GM21381 (cell line): ENCODE measurements around the gene MRPL1.

Experiments
- ATAC-seq: cut with Tn5 transposase; IDR thresholded peaks from one replicate; pipeline ENCODE4 v1.9.1; 2021; ENCODE audit warnings: mild to moderate bottlenecking, moderate library complexity; ENCODE audit not compliant: unreplicated experiment

The MRPL1 gene

DNA sequence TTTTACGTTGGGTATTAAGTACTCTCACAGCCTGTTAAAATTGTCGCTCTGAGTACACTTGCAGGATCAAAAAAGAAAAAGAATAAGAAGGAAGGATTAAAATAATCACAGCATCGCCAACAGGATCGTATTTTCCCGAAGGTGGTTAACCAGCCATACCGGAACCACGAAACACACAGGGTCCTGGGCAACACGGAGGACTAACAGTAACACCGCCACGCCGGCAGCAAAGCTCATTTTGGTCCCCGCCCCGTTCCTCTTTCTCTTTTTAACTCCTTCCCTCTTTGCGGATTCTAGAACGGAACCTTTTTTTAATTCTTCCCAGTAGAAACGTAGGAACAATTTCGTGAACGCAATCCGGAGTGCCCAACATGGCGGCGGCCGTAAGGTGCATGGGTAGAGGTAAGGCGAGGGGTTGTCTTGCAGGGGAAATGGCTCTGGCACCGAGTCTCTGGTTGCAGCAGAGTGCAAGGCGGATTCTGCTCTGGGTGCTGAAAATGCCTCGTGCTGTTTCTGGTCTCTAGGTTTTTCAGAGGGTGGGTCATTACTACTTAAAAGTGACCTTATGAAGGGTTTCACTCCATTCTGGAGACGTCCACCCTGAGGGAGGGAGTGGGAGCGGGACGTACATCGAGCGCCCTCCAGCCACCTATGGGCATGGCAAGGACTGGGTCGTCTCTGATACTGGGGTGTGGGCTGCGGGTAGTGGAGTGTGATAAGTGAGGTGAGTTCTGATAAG, at the start of gene MRPL1:
TSS of gene MRPL1 (plus strand) at position 353 of the 739 bp plus-strand sequence. CDS start at position 372, 19 bp downstream.
- ATAC-seq: peak; percentile 86

DNA sequence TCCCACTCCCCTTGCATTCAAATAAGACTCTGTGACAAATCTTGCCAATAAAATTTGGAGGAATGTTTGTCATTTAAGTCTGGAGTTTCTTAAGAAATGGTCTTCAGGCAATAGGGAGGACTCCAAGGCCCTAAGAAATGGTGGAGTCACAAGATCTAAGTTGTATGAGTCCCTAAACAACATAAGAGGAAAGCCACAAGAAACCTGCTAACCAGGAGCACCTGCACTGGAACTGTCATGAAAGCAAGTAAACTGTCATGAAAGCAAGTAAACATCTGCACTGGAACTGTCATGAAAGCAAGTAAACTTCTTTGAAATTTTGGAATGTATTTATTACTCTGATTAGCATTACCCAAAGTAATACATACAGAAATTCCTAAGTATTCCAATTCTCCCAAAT, 47.0 kb upstream of the MRPL1 start:
- no peak for ATAC-seq

DNA sequence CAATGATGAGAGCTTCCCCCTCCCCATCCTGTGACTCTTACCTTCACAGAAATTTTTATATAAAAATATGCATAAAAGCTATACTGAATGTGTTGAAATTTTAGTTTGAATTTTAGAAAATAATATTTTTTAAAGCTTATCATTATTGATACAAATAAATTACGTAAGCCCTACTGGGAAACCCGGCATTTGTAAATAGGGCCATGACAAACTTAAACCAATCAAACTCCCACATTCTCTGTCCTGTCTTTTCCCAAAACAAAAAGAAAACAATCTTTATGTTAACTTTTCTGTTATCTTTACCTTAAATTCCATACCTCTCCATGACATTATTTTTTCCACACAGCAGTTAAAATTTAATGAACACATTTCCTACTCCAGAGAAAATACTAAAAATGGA, 46.1 kb upstream of the MRPL1 start:
- ATAC-seq: no peak

DNA sequence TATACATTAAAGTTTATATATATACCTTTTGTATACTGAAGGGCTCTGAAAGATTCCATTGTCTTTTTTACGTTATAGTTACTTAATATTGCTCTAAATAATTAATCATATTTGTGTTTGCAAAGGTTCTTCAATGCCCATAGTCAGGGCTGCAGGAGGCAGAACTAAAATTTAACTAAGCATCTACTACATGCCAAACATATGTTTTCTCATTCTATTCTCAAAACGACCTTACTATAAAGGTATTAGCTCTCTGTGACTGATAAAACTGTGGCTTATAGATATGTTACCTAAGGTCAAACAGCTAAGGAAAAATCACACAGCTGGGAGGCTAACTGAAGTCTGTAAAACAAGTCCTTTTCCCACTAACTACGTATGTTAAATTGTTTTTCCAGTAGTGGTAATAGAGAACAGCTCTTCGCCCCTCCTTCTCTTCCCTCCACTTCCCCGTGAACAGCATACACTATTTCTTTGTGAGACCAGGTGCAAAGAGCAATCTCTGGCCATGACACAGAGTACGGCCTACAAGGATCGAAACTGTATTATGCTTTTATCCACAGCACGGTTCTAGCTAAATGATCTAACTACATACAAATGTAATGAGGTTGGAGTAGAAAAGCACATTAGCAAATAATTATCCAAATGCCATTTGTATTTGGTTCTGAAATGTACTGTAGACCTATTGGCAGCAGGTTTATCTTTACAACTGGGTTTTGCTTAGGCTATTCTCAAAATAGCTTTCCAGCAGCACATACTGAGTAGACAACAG, 45.1 kb upstream of the MRPL1 start:
- ATAC-seq: no peak

DNA sequence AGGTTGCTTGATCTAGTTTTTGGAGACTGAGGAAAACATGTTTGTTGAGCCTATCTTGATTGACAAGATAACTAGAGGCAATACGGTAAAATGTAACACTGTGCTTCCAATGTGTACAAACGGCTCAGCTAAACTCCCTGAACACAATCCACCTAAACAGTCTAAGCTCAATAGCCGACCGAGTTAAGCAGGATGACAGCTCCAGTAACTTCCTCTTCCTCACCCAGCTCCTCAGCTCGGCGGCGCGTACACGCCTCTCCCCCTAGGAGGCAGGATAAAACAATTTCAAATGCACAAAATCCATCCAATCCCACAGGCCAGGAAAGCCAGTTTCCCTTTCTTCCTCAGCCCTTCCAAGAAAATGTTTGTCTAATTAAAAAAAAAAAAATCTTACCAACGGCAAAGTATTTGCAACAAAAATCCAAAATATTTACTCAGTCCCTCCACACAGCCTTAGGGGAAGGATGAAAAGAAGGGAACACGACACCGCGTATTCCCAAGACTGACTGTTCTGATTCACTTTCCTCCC, 44.5 kb upstream of the MRPL1 start:
- ATAC-seq: peak; percentile 21

DNA sequence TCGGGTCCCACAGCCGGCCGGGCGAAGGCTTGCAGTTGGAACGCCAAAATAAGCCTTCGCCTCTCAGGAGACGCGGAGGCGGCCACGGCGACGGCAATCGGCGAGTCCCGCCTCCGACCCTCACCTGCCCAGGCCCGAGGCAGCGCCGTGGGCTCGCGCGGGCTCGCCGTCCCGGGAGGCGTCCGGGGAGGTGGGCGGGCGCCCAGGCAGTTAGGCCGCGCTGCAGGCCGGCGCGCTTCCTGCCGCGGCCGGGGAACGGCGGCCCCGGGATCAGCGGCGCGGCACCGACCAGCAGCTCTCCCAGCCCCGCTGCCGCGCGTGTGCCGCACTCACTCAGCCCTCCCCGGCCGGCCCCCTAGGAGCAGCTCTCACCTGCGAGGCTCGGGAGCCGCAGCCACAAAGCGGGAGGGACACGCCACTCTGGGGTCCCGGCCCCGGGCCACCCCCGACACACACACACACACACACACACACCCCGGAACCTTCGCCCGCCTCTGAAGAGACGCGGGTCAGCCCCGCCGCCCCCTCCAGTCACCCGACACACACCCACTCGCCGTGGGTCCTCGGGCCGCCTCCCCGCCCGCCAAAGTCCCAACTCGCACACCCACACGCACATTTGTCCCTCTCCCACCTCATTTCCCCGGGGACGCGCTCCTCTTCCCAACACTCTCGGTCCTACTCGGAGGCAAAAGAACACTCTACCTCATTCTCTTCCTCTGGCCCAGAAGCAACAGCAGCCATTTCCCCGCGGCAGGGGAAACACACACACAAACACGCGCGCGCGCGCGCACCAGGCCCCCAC, 43.8 kb upstream of the MRPL1 start, which contains the start of gene CNOT6L:
TSS of gene CNOT6L (minus strand) at position 767 of the 802 bp plus-strand sequence. CDS start at position 707, 60 bp downstream.
- peak; percentile 31 for ATAC-seq

DNA sequence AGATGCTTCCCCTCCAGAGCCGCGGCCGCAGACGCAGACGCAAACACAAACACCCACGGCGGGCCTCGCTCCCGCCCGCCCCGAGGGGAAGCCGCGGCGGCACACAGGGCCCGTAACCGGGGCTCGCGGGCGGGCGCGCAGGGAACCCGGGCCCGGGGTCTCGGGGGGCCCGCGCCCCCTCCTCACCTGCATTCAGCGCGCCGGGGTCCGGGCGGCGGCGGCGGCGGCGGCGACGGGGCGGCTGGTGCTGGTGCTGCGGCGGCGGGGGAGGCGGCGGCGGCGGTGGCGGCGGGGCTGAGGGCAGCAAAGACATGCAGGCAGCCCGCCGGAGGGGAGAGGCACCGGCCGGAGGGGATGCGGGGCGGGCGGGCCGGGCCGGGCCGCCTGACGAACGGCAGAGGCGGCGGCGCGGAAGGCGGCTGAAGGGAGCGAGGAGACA, 43.2 kb upstream of the MRPL1 start:
- peak; percentile 9 for ATAC-seq

DNA sequence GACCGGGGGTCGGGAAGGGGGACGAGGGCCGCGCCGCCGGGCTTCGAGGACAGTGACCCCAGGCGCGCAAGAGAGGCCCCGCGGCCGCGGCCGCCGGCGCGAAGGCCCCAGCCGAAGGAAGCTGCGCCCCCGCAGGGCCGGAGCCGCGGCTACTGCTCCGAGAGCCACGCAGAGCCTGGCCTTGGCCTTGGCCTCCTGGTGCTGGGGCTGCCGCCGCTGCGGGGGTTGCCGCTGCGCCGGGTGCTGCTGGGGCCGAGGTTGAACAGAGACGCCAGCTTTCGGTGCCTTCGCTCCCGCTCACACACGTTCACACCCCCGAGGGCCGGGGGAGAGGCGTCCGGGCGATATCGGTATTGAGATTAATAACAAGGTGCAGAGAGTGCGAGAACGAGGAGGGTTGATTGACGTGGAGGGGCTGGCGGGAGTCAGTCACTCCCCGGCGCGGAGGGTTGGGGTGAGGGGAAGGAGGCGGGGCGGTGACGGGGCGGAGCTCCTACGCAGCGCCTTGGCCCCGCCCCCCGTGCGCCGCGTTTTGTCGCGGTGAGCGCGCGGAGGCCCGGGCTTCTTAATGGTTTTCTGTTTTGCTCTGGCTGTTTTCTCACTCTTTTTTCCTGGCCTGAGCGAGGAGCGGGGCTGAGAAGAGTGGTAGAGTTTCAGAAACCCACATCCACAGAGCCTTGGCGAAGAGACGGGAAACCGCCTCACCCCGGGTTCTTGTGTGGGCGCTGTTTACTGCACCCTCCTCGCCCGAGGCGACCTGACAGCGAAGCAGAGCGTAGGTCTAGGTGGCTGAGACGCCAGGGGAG, 42.6 kb upstream of the MRPL1 start:
- ATAC-seq: peak; percentile 76

DNA sequence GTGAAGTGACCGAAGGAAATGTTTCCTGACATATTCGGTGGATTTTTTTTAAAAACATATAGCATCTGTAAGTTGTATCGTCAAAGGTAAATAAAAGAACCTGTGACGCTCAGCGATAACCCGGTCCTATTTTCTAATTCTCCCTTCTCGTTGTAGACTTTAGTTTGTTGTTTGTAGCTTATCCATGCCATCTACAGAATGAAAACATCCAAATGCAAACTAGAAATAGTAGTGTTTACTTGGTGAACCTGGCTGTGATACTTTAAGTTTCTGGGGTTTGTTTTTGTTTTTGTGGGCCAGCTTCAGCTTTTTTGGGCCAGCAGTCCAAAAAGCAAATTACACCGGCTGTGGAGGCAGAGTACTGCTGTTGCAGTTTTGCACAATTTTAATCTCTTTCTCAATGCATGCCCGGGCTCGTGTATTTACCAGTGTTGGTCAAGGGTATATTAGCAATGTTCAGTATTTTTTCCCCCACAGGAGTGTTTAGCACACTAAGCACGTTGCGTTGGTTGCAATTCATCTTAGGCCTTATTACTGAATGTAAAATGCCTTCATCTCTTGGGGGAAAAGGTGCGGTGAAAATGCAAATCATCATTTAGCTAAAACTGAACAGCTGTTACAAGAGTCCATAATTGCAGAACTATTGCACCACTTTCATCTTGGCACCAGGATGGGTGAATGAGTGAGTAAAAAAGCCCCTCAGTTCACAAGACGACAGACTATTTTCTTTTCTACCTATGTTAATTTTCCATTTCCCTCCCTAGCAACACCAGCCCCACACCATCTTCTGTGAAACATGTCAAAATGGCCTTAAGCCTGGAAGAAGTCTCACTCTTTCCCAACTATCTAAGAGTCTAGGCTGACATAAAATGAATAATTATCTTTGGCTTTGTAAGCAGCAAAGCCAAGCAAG, 41.7 kb upstream of the MRPL1 start:
- no peak for ATAC-seq

DNA sequence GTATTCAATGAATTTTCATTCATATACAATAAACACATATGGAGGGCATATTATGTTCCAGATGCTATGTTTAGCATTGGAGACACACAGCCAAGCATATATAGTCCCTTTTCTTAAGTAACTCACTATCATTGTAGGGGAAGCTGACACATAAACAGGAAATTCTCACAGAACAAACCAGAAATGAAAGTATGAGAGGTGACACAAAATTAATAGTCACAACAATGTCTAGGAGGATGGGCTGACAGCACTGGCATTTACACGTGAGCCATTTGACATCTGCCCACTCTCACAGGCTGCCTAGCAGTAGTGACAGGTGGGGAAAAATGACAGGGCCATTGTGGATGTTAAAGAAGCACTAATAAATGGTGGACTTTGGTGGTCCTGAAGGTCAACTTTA, 40.9 kb upstream of the MRPL1 start:
- ATAC-seq: no peak

DNA sequence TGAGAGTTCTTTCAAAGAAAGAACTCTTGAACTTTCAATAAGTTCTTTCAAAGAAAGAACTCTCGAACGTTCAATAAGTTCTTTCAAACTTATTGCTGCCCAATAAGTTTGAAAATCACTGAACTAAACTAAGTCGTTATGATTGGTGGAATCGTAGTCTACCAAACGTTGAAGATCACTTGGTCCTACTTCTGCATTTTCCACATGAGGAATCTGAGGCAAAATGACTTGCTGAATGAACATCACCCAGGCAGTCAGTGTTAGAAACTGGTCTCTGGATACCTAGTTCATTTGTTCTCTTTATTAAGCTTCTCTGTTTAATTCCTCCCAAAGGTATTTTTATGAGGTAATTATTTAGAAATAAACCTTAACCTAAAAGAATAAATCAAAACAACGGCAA, 36.4 kb upstream of the MRPL1 start:
- ATAC-seq: no peak

DNA sequence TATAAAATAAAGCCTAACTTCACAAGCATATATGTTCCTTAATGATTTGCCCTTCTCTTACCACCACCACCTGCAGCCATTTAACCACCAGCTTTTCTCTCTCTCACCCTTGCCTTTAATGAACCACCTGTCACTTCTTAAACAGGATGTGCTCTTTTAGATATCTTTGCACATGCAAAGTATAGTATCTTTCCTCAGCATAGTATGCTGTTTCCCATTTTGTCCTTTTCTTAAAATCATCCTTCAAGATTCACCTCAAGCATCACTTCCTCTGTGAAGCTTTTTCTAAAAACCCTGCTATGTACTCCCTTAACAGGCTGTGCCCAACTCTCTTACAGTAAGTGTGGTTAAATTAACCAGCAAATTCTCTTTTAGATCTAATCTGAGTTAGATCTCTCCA, 35.3 kb upstream of the MRPL1 start:
- ATAC-seq: peak; percentile 82

DNA sequence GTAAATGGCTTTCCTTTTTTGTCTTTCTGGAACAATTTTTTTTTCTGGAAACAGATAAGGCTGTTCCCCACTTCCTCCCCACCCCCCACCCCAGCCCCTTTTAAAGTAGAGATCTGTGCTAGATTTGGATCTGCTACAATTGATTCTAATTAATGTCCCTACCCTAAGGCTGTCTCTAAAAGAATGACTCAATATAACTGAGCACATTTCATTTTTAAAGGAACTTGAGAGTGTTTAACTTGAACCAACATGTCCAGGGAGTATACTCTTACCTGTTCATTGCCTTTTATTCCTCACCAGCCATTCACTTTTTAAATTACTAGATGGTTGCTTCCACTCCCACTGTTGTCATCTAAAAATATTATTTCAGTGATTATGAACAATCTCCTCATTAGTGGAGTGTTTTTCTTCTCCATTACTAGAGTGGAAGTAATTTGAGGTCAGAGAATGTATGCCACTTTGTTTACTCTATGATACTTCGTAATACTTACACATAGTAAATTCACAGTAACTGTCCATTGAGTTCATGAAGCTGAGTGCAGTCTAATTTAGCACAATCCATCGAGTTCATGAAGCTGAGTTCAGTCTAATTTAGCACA, 29.4 kb upstream of the MRPL1 start:
- no peak for ATAC-seq

DNA sequence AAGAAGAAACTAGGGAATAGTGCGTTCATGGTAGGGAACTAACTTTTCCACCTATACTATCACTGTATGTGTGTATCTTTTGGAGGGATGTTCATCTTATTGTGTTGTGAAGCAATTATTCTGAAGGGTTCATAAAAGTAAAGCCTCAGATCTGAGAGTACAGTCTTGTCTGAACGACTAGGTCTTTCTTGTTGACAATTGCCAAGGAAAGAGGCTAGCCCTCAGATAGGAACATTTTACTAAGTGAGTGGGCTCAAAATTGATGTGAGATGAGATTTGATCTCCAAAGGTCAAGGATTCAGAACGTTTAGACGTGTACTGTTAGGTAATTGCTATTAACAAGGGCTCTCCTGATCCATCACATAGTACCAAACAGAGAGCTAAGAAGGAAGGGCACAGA, 28.2 kb upstream of the MRPL1 start:
- no peak for ATAC-seq

DNA sequence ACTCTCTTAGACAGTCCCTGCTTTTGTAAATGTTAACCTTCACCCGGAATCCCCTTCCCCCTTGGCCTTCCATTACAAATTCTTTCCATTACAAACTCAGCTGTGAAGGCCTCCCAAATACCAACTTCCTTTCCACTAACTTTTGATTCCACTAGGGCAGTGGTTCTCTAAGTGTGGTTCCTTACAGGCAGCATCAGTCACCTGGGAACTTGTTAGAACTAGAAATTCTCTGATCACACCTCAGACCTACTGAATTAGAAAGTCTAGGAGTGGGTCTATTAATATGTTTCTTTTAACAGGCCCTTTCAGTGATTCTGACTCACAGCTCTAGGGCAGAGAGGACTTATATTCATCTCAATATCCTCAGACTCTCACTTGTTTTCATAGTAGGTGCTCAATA, 19.0 kb upstream of the MRPL1 start:
- ATAC-seq: no peak

DNA sequence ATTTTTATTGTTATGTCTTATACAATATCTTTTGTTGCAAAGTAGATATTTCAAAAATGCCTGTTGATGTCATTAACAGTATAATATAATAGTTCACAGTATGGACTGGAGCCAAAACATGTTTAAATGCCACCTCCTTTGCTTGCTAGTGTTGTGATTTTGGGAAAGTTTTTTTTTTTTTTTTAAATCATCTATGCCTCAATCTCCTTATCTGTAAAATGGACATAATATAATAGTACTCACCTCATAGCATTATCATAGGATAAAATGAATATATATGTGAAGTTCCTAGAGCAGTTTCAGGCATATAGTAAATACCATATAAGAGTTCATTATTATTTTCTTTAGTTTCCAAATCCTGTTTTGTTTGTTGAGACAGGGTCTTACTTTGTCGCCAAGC, 18.3 kb upstream of the MRPL1 start:
- ATAC-seq: no peak

DNA sequence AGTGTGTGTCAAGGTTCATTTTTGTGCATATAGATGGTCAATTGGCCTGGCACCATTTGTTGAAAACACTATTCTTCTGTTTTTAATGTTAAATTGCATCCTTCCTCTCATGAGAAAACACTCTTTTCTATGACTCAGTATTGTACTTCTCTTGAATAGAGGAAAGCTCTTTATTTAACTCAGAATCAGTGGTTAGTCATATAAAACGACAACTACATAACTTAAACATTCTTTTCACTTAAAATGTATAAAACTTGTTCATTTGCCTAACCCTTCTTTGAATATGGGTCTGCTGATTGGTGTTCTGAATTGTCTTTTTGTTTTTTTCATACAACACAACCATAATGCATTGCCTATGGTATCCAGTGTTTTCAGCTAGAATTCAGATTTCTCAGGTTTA, 17.2 kb upstream of the MRPL1 start:
- no peak for ATAC-seq

DNA sequence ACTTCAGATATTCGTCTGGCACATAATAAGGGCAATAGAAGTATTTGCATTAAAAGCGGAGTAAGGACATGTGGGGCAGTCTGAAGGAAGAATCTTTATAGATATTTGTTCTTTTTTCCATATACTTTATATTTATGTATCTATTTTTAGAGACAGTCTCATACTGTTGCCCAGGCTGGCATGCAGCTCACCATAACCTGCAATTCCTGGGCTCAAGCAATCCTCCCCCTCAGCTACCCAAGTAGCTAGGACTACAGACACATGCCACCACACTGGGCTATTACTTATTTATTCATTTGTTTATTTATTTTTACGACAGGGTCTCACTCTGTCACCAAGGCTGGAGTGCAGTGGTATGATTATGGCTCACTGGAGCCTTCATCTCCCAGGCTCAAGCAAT, 16.7 kb upstream of the MRPL1 start:
- ATAC-seq: no peak

DNA sequence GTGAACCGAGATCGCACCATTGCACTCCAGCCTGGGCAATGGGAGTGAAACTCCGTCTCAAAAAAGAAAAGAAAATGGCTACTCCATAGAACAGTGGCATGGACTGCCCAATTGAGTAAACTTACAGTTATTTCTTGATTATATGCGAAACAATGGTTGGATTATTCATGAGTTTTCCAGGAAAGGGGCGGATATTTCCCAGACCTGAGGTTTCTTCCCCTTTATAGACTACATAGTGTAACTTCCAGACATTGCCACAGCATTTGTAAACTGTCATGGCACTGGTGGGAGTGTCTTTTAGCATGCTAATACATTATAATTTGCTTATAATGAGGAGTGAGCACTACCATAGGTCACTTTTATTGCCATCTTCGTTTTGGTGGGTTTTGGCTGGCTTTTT, 14.1 kb upstream of the MRPL1 start:
- no peak for ATAC-seq
